WERI-Rb-1 (cell line): ENCODE results near the gene PPP1R2.

Source experiments
- DNase-seq: peaks from one replicate; pipeline ENCODE4 v3.0.0-alpha.2; 2020
- H3K27ac ChIP-seq: fragments of 250-450 bp; sonication (Bioruptor Pico); 2 replicates; pipeline ENCODE4 v1.5.1; 2020; ENCODE audit warnings: mild to moderate bottlenecking, moderate library complexity
- H3K27me3 ChIP-seq: fragments of 250-450 bp; sonication (Bioruptor Pico); 2 replicates; pipeline ENCODE4 v1.5.1; 2021; ENCODE audit warnings: mild to moderate bottlenecking, low read depth, moderate library complexity; ENCODE audit not compliant: insufficient read depth, severe bottlenecking
- H3K36me3 ChIP-seq: fragments of 250-450 bp; sonication (Bioruptor Pico); 2 replicates; pipeline ENCODE4 v1.5.1; 2020; ENCODE audit warnings: mild to moderate bottlenecking, moderate library complexity
- H3K4me3 ChIP-seq: 2 replicates; pipeline ENCODE4 v1.5.1; 2011; ENCODE audit warnings: low read depth, mild to moderate bottlenecking, control low read depth, low read length
- H3K9me3 ChIP-seq: fragments of 250-450 bp; sonication (Bioruptor Pico); 2 replicates; pipeline ENCODE4 v1.5.1; 2021; ENCODE audit warnings: mild to moderate bottlenecking, moderate library complexity; ENCODE audit not compliant: severe bottlenecking
- TF ChIP-seq, protein P1 (sequence below): IDR thresholded peaks from 2 replicates; pipeline ENCODE4 v1.5.1; 2011; ENCODE audit warnings: low read depth, mild to moderate bottlenecking, control low read depth, inconsistent platforms, low read length

PPP1R2 gene

GRCh38 chr3:195532345-195532744 is 10.8 kb downstream of the PPP1R2 start:
- H3K27ac ChIP-seq: no peak overlapping the region
- DNase-seq: no peak
- TF ChIP-seq, protein P1, sequence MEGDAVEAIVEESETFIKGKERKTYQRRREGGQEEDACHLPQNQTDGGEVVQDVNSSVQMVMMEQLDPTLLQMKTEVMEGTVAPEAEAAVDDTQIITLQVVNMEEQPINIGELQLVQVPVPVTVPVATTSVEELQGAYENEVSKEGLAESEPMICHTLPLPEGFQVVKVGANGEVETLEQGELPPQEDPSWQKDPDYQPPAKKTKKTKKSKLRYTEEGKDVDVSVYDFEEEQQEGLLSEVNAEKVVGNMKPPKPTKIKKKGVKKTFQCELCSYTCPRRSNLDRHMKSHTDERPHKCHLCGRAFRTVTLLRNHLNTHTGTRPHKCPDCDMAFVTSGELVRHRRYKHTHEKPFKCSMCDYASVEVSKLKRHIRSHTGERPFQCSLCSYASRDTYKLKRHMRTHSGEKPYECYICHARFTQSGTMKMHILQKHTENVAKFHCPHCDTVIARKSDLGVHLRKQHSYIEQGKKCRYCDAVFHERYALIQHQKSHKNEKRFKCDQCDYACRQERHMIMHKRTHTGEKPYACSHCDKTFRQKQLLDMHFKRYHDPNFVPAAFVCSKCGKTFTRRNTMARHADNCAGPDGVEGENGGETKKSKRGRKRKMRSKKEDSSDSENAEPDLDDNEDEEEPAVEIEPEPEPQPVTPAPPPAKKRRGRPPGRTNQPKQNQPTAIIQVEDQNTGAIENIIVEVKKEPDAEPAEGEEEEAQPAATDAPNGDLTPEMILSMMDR: no peak
- no peak overlapping the region for H3K4me3 ChIP-seq
- H3K36me3 ChIP-seq: no peaks in the 10 kb centered on the region
- H3K27me3 ChIP-seq: no peaks in the 10 kb centered on the region
- no peaks in the 10 kb centered on the region for H3K9me3 ChIP-seq

DNA sequence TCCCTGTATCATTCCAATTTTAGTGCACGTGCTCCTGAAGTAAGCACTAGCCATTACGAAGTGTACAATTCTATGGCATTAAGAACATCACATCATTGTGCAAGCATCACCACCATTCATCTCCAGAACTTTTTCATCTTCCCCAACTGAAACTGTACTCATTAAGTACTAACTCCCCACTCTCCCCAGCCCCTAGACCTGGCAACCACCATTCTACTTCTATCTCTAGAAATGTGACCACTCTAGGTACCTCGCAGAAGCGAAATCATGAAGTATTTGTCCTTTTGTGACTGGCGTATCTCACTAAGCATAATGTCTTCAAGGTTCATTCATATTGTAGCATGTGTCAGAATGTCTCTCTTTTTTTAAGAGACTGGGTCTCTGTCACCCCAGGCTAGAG is 11.4 kb downstream of the PPP1R2 start:
- Histone ChIP-seq H3K4me3 (no peak overlapping the region), H3K36me3 (no peaks in the 10 kb centered on the region), H3K27ac (no peak overlapping the region), H3K27me3 (no peaks in the 10 kb centered on the region), H3K9me3 (no peaks in the 10 kb centered on the region)
- TF ChIP-seq, protein P1: no peak
- no peak for DNase-seq

DNA sequence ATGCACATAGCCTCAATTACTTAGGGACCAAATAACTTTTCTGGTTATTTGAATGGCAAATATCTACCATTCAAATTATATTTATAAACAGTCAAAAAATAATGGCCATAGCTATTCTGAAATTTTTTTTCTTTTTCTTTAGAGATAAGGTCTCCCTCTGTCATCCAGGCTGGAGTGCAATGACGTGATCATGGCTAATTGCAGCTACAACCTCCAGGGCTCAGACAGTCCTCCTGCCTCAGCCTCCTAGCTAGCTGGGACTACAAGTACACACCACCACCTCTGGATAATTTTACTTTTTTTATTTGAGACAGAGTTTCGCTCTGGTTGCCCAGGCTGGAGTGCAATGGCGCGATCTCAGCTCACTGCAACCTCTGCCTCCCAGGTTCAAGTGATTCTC is 16.6 kb downstream of the PPP1R2 start:
- no peaks in the 10 kb centered on the region for H3K27me3 ChIP-seq
- TF ChIP-seq, protein P1: no peak
- no peaks in the 10 kb centered on the region for H3K9me3 ChIP-seq
- no peak overlapping the region for H3K27ac ChIP-seq
- no peak overlapping the region for H3K4me3 ChIP-seq
- H3K36me3 ChIP-seq: no peaks in the 10 kb centered on the region
- DNase-seq: no peak

DNA sequence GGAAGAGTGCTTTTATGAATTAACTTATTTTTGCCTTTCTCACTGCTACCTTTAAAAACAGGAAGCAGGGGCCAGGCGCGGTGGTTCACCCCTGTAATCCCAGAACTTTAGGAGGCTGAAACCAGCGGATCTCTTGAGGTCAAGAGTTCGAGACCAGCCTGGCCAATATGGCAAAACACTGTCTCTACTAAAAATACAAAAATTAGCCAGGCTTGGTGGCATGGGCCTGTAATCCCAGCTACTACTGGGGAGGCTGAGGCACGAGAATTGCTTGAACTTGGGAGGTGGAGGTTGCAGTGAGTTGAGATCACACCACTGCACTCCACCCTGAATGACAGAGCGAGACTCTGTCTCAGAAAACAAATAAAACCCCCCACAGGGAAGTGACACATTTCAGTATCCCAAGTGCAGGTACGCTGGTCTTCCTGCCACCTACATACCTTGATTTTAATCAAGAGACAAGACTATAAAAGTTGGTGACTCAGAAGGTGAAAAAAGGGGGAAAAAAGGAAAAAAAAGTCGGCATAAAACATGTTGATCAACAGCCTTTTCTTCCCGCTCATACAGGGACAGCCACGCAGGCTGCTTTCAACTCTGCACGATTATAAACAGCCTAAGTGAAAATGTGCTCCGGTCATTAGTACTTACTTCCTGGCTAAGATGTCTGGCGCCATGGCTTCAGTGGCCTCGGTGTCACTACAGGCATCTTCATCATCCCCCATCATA is 18.8 kb downstream of the PPP1R2 start:
- Histone ChIP-seq H3K27ac (no peak overlapping the region), H3K9me3 (no peaks in the 10 kb centered on the region), H3K27me3 (no peaks in the 10 kb centered on the region), H3K4me3 (no peak overlapping the region), H3K36me3 (no peaks in the 10 kb centered on the region)
- DNase-seq: no peak
- TF ChIP-seq, protein P1: no peak

DNA sequence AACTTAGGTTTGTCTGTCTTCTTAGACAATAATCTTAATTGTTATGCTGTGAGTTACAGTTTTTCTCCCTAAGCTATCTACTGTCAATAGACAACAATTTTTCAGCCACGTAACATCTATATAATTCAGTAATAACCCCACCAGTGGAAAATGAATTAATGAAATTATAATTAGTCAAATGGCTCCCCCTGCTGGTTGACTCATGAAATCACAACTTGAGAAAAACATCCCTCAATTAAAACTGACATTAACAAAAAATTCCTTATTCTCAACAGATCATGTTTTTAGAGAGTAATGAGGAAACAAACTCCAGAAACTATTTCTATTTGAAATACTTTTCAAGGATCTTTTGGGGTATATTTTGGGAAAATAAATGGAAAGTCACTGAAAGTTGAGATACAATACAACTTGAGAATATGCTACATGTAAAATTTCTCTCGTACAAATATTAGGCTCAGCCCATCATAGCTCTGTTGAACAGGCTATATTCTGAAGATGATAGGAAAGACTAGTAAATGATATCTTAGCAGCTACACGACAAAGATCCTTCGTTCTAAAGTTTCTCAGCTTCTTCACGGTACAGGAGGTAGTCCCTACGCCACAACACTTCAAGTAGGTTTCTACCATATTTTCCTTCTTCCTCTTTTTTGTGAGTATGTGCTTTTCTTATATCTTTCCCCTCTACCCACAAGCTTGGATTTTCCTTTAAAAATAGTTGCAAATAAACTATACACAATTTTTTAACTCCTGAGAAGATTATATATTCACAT is 20.7 kb downstream of the PPP1R2 start:
- Histone ChIP-seq H3K4me3 (no peak overlapping the region), H3K36me3 (no peaks in the 10 kb centered on the region), H3K27me3 (no peaks in the 10 kb centered on the region), H3K9me3 (no peaks in the 10 kb centered on the region), H3K27ac (no peak overlapping the region)
- TF ChIP-seq, protein P1: no peak
- DNase-seq: no peak
